Muscle of leg (tissue), 11 donors: Measurements from ENCODE around the gene ESD. TPM values are rescaled to one million over a fixed set of nuclear protein-coding genes. Genes with fewer than 3 reads are reported as not detected.

Experiments used
- DNase-seq: peaks from one replicate; pipeline ENCODE4 v3.0.0; 2013
- H3K27ac ChIP-seq: one replicate; pipeline ENCODE4 v1.5.1; 2013; ENCODE audit warnings: mild to moderate bottlenecking, low read length, control low read depth
- H3K27me3 ChIP-seq: one replicate; pipeline ENCODE4 v1.6.1; 2013; ENCODE audit warnings: low read length; ENCODE audit not compliant: control insufficient read depth, insufficient read depth
- H3K36me3 ChIP-seq: one replicate; pipeline ENCODE4 v1.6.1; 2013; ENCODE audit warnings: low read length; ENCODE audit not compliant: control insufficient read depth, insufficient read depth
- H3K4me1 ChIP-seq: one replicate; pipeline ENCODE4 v1.6.1; 2013; ENCODE audit warnings: low read length; ENCODE audit not compliant: control insufficient read depth, insufficient read depth
- H3K4me3 ChIP-seq: one replicate; pipeline ENCODE4 v1.5.1; 2013; ENCODE audit warnings: low read length, control low read depth
- H3K9me3 ChIP-seq: replicated peaks from 2 replicates; pipeline ENCODE4 v1.6.1; 2013; ENCODE audit warnings: low read depth, low read length; ENCODE audit not compliant: control insufficient read depth
- WGBS: methylation state at CpG from one replicate; pipeline ENCODE4 v1.1.5; 2013; ENCODE audit warnings: missing lambda C conversion rate; ENCODE audit not compliant: insufficient coverage; 5-methylcytosine and 5-hydroxymethylcytosine counted together
- polyA plus RNA-seq, 8 donors: library from polyadenylated mRNA; unstranded; fragments of 120-200 nt; gene quantifications; one replicate each; pipeline versions ENCODE4 v1.2.1 to v1.2.3, GENCODE V29; 2013; ENCODE audit warnings: inconsistent platforms in 1 of 8, low replicate concordance in 1 of 8; ENCODE audit not compliant: insufficient read length in 8 of 8, insufficient read depth in 1 of 8
- total RNA-seq: library from RNA; stranded (reverse); fragments of 120-200 nt; gene quantifications from one replicate; pipeline ENCODE4 v1.2.4, GENCODE V29; 2013

ESD gene
- total and polyA plus RNA-seq, 9 donors: 126 to 167 (median 148) TPM

GRCh38 chr13:46751811-46752635, 44.9 kb downstream of the ESD start:
- no peaks in the 10 kb centered on the region for H3K27me3 ChIP-seq
- H3K9me3 ChIP-seq: no peaks in the 10 kb centered on the region
- no peak overlapping the region for H3K4me3 ChIP-seq
- WGBS: 47% methylated on average over 6 of the region's 7 CpGs
- peaks cover 21% of the 10 kb centered on the region for H3K36me3 ChIP-seq
- no peaks in the 10 kb centered on the region for H3K4me1 ChIP-seq
- no peak overlapping the region for H3K27ac ChIP-seq
- peak; percentile 44 for DNase-seq

GRCh38 chr13:46749951-46750350, 47.0 kb downstream of the ESD start:
- H3K4me1 ChIP-seq: no peaks in the 10 kb centered on the region
- H3K27ac ChIP-seq: no peak overlapping the region
- DNase-seq: no peak
- peaks cover 40% of the 10 kb centered on the region for H3K36me3 ChIP-seq
- no peak overlapping the region for H3K4me3 ChIP-seq
- H3K27me3 ChIP-seq: no peaks in the 10 kb centered on the region
- no CpG with 5 or more reads among the region's 2 CpGs for WGBS
- no peaks in the 10 kb centered on the region for H3K9me3 ChIP-seq

GRCh38 chr13:46748300-46748699, 48.7 kb downstream of the ESD start:
- peaks cover 51% of the 10 kb centered on the region for H3K36me3 ChIP-seq
- no peaks in the 10 kb centered on the region for H3K9me3 ChIP-seq
- no peak overlapping the region for H3K27ac ChIP-seq
- H3K4me3 ChIP-seq: no peak overlapping the region
- no peaks in the 10 kb centered on the region for H3K4me1 ChIP-seq
- H3K27me3 ChIP-seq: no peaks in the 10 kb centered on the region
- WGBS: 61% methylated on average over 4 of the region's 4 CpGs
- no peak for DNase-seq

GRCh38 chr13:46747031-46747820, 49.7 kb downstream of the ESD start:
- whole genome bisulfite sequencing: 100% methylated on average over 3 of the region's 8 CpGs
- peaks cover 55% of the 10 kb centered on the region for H3K36me3 ChIP-seq

GRCh38 chr13:46745706-46746105, 51.3 kb downstream of the ESD start:
- Histone ChIP-seq H3K9me3 (no peaks in the 10 kb centered on the region), H3K36me3 (peaks cover 61% of the 10 kb centered on the region), H3K27me3 (no peaks in the 10 kb centered on the region), H3K4me3 (no peak overlapping the region), H3K27ac (no peak overlapping the region), H3K4me1 (no peaks in the 10 kb centered on the region)
- no peak for DNase-seq
- 43% methylated on average over 1 of the region's 4 CpGs for WGBS

More at GRCh38 chr13:46747031-46747820, 49.7 kb downstream of the ESD start:
- no peak for DNase-seq
- Histone ChIP-seq H3K4me3 (no peak overlapping the region), H3K4me1 (no peaks in the 10 kb centered on the region), H3K27me3 (no peaks in the 10 kb centered on the region), H3K27ac (no peak overlapping the region), H3K9me3 (no peaks in the 10 kb centered on the region)

- DNase-seq: no peak
- Histone ChIP-seq H3K27me3 (no peaks in the 10 kb centered on the region), H3K36me3 (peaks cover 60% of the 10 kb centered on the region), H3K9me3 (no peaks in the 10 kb centered on the region), H3K4me3 (no peak overlapping the region), H3K4me1 (no peaks in the 10 kb centered on the region), H3K27ac (no peak overlapping the region)
- 88% methylated on average over 3 of the region's 4 CpGs for WGBS
Measured at GRCh38 chr13:46745062-46745461, 51.9 kb downstream of the ESD start.

DNA sequence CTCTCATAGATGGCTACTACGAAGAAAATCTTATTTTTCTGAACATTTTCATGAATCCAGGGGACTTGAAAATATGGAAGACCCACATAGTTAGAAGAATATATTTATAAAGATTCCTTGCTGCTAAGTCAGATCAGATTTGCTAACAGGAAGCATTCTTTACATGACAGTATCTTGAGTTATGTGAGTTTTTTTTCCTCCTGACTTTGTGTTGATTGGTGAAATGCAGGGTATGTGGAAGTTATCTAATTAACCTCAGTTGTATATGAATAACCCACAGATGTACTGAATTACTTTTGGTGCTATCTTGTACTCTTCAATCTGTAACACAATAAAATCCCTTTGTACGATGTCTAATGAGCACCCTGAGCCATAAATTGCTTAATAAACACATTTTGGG, 53.8 kb downstream of the ESD start:
- no peak for DNase-seq
- H3K36me3 ChIP-seq: peaks cover 59% of the 10 kb centered on the region
- no peak overlapping the region for H3K4me3 ChIP-seq
- no peaks in the 10 kb centered on the region for H3K4me1 ChIP-seq
- no peak overlapping the region for H3K27ac ChIP-seq
- no peaks in the 10 kb centered on the region for H3K27me3 ChIP-seq
- WGBS: no CpG with 5 or more reads among the region's 2 CpGs
- H3K9me3 ChIP-seq: no peaks in the 10 kb centered on the region

GRCh38 chr13:46739447-46740098, 57.4 kb downstream of the ESD start:
- no CpG with 5 or more reads among the region's 4 CpGs for WGBS
- Histone ChIP-seq H3K9me3 (no peaks in the 10 kb centered on the region), H3K4me1 (no peaks in the 10 kb centered on the region), H3K27me3 (no peaks in the 10 kb centered on the region), H3K36me3 (peaks cover 38% of the 10 kb centered on the region), H3K27ac (no peak overlapping the region), H3K4me3 (no peak overlapping the region)
- peak; percentile 25 for DNase-seq

- H3K36me3 ChIP-seq: peaks cover 33% of the 10 kb centered on the region
Measured at GRCh38 chr13:46738766-46739165, 58.2 kb downstream of the ESD start.

DNA sequence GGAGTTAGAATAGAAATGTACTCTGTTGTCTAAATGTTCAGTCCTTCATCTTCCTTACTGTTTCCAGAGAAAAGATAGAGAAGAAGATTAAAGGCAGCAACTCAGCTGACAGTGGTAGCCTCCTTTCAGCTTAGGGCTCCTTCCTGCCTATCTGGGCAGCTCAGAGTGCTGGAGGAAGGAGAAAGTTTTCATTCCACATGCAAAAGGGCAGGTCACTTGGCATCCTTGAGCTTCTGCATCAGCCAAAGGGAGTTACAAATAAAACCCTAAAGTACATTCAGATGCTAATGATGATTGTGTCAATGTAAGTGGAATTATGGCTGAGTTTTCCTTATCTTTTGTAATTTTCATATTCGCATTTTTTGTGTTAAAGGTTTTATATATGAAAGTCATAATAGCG, 58.9 kb downstream of the ESD start:
- Histone ChIP-seq H3K4me3 (no peak overlapping the region), H3K9me3 (no peaks in the 10 kb centered on the region), H3K27ac (no peak overlapping the region), H3K27me3 (no peaks in the 10 kb centered on the region), H3K4me1 (no peaks in the 10 kb centered on the region), H3K36me3 (peaks cover 36% of the 10 kb centered on the region)
- peak; percentile 68 for DNase-seq
- WGBS: no CpG with 5 or more reads among the region's 2 CpGs

More at GRCh38 chr13:46738766-46739165, 58.2 kb downstream of the ESD start:
- no peaks in the 10 kb centered on the region for H3K27me3 ChIP-seq
- no CpG with 5 or more reads among the region's 1 CpG for WGBS
- no peak overlapping the region for H3K27ac ChIP-seq
- DNase-seq: peak; percentile 64
- H3K4me1 ChIP-seq: no peaks in the 10 kb centered on the region
- H3K4me3 ChIP-seq: no peak overlapping the region
- H3K9me3 ChIP-seq: no peaks in the 10 kb centered on the region
